ENCODE data around the gene KBTBD4.
"Not testable (repeated sequence)": the region's sequence is repeated elsewhere in the genome, so short reads cannot be mapped to it uniquely, and the experiment has no call there.

KBTBD4 gene

DNA sequence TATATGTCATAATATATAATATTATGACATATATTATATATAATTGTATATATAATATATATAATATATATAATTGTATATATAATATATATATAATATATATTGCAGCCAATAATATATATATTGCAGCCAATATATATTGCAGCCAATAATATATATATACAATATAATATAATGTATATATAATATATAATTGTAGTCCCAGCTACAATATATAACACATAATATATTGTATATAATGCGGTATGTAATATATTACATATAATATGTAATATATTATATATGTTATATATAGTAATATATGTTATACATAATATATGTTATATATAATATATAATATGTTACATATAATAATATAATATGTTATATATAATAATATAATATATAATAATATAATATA lies 20.1 kb downstream of the KBTBD4 start:
- DNase-seq (ENCODE audit: low spot score): no peak

GRCh38 chr11:47557004-47557403 lies 21.8 kb downstream of the KBTBD4 start:
- DNase-seq (ENCODE audit: low spot score): not testable (repeated sequence)

GRCh38 chr11:47553406-47553743 lies 25.4 kb downstream of the KBTBD4 start:
- no peak for DNase-seq (ENCODE audit: low spot score)

GRCh38 chr11:47552566-47553405 lies 26.0 kb downstream of the KBTBD4 start, which contains the start of gene CELF1:
CELF1 (minus strand) TSS chr11:47553132; CDS start chr11:47499523, 53,609 bp downstream.
- DNase-seq (ENCODE audit: low spot score): peak; percentile 86

DNA sequence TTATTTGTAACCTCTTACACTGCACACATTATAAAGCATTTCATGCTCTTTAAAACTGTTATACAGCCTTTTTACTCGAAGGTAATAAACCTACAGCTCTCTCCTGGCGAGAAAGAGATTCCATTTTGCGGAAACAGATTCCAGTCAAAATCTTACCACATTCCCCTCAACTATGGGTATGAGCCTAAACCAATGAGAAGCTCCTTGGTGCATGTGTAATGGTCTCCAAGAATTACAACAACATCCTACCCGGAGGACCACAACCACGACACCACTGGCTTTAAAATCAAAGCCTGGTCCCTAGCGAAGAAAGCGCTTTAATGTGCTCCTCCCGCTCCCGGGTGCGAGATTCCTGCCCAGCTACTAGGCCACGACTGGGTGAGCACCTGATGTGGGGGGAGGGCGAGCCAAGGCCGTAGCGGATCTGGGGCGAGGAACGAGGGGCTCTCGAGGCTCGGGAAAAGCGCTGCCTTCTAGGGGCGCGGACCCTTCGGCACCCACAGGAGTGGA lies 26.7 kb downstream of the KBTBD4 start:
- peak; percentile 44 for DNase-seq (ENCODE audit: low spot score)

GRCh38 chr11:47551086-47551485 lies 27.7 kb downstream of the KBTBD4 start:
- no peak for DNase-seq (ENCODE audit: low spot score)

- DNase-seq (ENCODE audit: low spot score): no peak
These were observed 28.3 kb downstream of the KBTBD4 start for GRCh38 chr11:47550288-47551047.

GRCh38 chr11:47546274-47546673 lies 32.5 kb downstream of the KBTBD4 start:
- not testable (repeated sequence) for DNase-seq (ENCODE audit: low spot score)

GRCh38 chr11:47545298-47545697 lies 33.5 kb downstream of the KBTBD4 start:
- DNase-seq (ENCODE audit: low spot score): no peak

DNA sequence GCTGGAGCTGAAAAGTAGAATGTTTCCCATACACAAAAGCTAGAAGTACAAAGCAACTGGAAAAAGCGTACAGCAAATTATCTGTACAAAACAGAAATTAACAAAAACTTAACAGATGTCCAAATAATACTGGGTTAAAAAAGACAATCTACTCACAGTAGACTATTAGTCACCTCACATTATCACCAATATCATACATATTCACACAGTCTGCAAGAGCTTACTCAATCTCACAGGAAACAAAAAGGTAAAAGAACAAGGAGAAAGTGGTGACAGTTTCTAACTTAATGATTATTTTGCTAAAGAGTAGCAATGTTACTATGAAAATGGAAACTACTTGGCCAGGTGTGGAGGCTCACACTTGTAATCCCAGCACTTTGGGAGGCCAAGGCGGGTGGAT lies 37.7 kb downstream of the KBTBD4 start:
- DNase-seq (ENCODE audit: low spot score): no peak

DNA sequence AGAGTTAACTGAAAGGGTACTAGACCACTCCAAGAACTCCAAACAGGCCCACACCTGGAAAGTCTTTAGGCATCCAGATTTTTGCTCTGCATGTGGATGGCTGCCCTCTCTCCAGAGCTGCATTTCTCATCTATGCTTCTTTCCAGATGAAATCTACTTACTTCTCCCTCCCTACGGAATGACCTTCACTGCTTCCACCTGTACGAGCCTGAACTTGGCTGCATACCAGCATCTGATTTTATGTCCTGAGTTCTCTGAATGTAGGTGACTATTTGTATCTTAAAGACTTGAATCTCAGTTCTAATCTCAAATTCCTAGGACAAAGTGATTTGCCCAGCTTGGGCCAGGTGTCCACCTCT lies 39.1 kb downstream of the KBTBD4 start:
- no peak for DNase-seq (ENCODE audit: low spot score)

GRCh38 chr11:47538741-47539565 lies 39.8 kb downstream of the KBTBD4 start:
- no peak for DNase-seq (ENCODE audit: low spot score)

GRCh38 chr11:47536915-47537314 lies 41.9 kb downstream of the KBTBD4 start:
- DNase-seq (ENCODE audit: low spot score): no peak

DNA sequence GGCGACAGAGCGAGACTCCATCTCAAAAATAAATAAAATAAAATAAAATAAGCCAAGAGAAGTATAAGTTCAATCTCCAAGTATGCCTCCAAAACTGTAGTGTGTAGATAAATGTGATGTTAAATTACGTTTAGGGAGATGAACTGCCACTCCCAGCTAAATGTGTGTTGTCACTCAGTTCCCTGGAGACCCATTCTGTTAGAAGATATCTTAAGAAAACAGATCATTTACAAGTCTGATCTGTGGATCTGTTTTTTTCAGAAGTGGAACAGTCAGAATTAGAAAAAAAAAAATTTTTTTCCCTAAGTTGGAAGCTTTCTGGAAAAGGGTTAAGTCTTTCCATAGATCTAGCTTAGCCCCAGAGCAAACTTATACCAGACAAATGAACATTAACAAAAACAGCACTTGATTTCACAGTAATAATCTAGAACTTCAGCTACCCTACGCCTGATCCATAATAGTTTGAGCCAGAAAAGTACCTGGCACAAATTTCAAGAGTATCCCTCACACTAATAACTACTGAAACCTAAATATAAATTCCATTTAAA lies 44.0 kb downstream of the KBTBD4 start:
- no peak for DNase-seq (ENCODE audit: low spot score)

GRCh38 chr11:47533690-47534151 lies 45.0 kb downstream of the KBTBD4 start:
- DNase-seq (ENCODE audit: low spot score): no peak

DNA sequence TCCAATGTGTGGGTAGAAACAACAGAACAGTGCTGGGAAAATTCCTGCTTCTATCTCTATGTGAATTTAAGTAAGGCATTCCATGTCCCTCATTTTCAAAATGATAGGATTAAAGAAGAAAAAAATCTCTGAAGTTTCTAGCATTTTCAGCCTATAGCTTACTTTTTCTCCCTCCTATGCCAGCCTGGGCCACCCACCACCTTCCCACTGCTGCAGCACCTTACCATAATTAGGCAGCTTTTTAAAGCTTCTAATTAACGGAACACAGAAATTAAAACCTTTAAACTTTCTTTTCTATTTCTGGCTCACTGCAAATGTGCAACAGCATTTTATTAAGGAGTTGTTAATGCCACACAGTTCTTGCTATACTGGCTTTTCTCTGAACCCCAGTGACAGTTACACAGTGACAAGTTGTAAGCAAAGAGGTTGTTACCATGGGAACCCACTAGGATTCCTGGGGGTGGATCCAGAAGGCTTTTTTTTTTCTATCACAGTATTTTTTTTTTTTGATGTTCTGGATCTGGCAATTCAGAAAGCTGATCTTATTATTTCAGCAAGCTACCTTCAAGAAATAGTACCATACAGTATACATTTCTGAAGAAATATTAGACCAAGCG lies 46.1 kb downstream of the KBTBD4 start:
- no peak for DNase-seq (ENCODE audit: low spot score)

GRCh38 chr11:47531666-47532065 lies 47.1 kb downstream of the KBTBD4 start:
- no peak for DNase-seq (ENCODE audit: low spot score)

- DNase-seq (ENCODE audit: low spot score): not testable (repeated sequence)
These were observed 48.0 kb downstream of the KBTBD4 start for GRCh38 chr11:47530721-47531120.

GRCh38 chr11:47529951-47530350 lies 48.8 kb downstream of the KBTBD4 start:
- no peak for DNase-seq (ENCODE audit: low spot score)

- DNase-seq (ENCODE audit: low spot score): no peak
These were observed 51.6 kb downstream of the KBTBD4 start for GRCh38 chr11:47527186-47527585.

DNA sequence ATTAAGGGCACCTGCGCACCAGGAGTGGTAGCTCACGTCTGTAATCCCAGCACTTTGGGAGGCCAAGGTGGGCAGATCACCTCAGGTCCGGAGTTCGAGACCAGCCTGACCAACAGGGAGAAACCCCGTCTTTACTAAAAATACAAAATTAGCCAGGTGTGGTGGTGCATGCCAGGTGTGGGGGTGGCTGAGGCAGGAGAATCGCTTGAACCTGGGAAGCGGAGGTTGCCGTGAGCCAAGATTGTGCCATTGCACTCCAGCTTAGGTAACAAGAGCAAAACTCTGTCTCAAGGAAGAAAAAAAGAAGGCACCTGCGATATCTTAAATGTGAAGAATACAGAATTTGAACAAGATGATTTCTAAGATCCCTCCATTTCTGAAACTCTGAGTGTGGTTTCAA lies 52.7 kb downstream of the KBTBD4 start:
- DNase-seq (ENCODE audit: low spot score): not testable (repeated sequence)
